Osteocyte (in vitro differentiated cells): ENCODE data around the gene TRIM65. TPM values are rescaled to one million over a fixed set of nuclear protein-coding genes. Genes with fewer than 3 reads are reported as not detected.

Experiments
- DNase-seq: peaks from one replicate; pipeline ENCODE4 v3.0.0; 2021; ENCODE audit warnings: mixed read lengths; ENCODE audit not compliant: unreplicated experiment; ENCODE audit errors: extremely low spot score
- H3K27ac Mint-ChIP-seq: one replicate; pipeline ENCODE4 v1.8.0; 2021; ENCODE audit warnings: mild to moderate bottlenecking, mixed read lengths; ENCODE audit not compliant: unreplicated experiment
- H3K27me3 Mint-ChIP-seq: one replicate; pipeline ENCODE4 v1.8.0; 2021; ENCODE audit warnings: mixed read lengths; ENCODE audit not compliant: unreplicated experiment
- H3K36me3 Mint-ChIP-seq: one replicate; pipeline ENCODE4 v1.8.0; 2021; ENCODE audit warnings: mixed read lengths; ENCODE audit not compliant: unreplicated experiment
- H3K4me1 Mint-ChIP-seq: one replicate; pipeline ENCODE4 v1.8.0; 2021; ENCODE audit warnings: mixed read lengths; ENCODE audit not compliant: unreplicated experiment
- H3K4me3 Mint-ChIP-seq: one replicate; pipeline ENCODE4 v1.8.0; 2021; ENCODE audit warnings: mild to moderate bottlenecking, moderate library complexity, mixed read lengths; ENCODE audit not compliant: unreplicated experiment
- H3K9me3 Mint-ChIP-seq: one replicate; pipeline ENCODE4 v1.8.0; 2021; ENCODE audit warnings: mixed read lengths; ENCODE audit not compliant: unreplicated experiment
- CTCF ChIP-seq: fragments of 200-600 bp; sonication (generic); IDR thresholded peaks from 2 replicates; pipeline ENCODE4 v1.5.0; 2021; ENCODE audit warnings: antibody characterized with exemption, mild to moderate bottlenecking, moderate library complexity
- total RNA-seq: library from RNA; stranded (reverse); gene quantifications from 2 replicates; pipeline ENCODE4 v1.2.1, GENCODE V29; 2021

TRIM65 gene
- total RNA-seq, 1 donor from 2014 or later, result 26.3 TPM

- Mint-ChIP-seq H3K27me3 (no peaks in the 10 kb centered on the region), H3K36me3 (peaks cover 4% of the 10 kb centered on the region), H3K4me1 (no peaks in the 10 kb centered on the region), H3K27ac (no peak overlapping the region), H3K9me3 (no peaks in the 10 kb centered on the region), H3K4me3 (no peak overlapping the region)
- TF ChIP-seq CTCF, result peak; percentile 36
- no peak for DNase-seq
These were observed 30.7 kb upstream of the TRIM65 start for GRCh38 chr17:75927286-75927922.

- Mint-ChIP-seq H3K27me3 (no peaks in the 10 kb centered on the region), H3K4me1 (no peaks in the 10 kb centered on the region), H3K9me3 (no peaks in the 10 kb centered on the region), H3K27ac (no peak overlapping the region), H3K4me3 (no peak overlapping the region), H3K36me3 (peaks cover 8% of the 10 kb centered on the region)
- TF ChIP-seq CTCF, result no peak
- DNase-seq, result no peak
These were observed 29.7 kb upstream of the TRIM65 start for GRCh38 chr17:75926456-75926855.

GRCh38 chr17:75925912-75926311 is 29.2 kb upstream of the TRIM65 start:
- DNase-seq, result no peak
- H3K27me3 Mint-ChIP-seq, result no peaks in the 10 kb centered on the region
- no peak overlapping the region for H3K4me3 Mint-ChIP-seq
- peaks cover 8% of the 10 kb centered on the region for H3K36me3 Mint-ChIP-seq
- no peaks in the 10 kb centered on the region for H3K4me1 Mint-ChIP-seq
- no peaks in the 10 kb centered on the region for H3K9me3 Mint-ChIP-seq
- TF ChIP-seq CTCF, result no peak
- H3K27ac Mint-ChIP-seq, result no peak overlapping the region

GRCh38 chr17:75925103-75925502 is 28.4 kb upstream of the TRIM65 start:
- TF ChIP-seq CTCF, result no peak
- no peak overlapping the region for H3K4me3 Mint-ChIP-seq
- no peaks in the 10 kb centered on the region for H3K27me3 Mint-ChIP-seq
- no peaks in the 10 kb centered on the region for H3K4me1 Mint-ChIP-seq
- no peaks in the 10 kb centered on the region for H3K9me3 Mint-ChIP-seq
- DNase-seq, result no peak
- H3K36me3 Mint-ChIP-seq, result peaks cover 8% of the 10 kb centered on the region
- no peak overlapping the region for H3K27ac Mint-ChIP-seq

GRCh38 chr17:75922963-75923874 is 26.5 kb upstream of the TRIM65 start:
- Mint-ChIP-seq H3K9me3 (no peaks in the 10 kb centered on the region), H3K27ac (no peak overlapping the region), H3K4me3 (no peak overlapping the region), H3K36me3 (peaks cover 8% of the 10 kb centered on the region), H3K4me1 (no peaks in the 10 kb centered on the region), H3K27me3 (no peaks in the 10 kb centered on the region)
- no peak for DNase-seq
- TF ChIP-seq CTCF, result no peak
